UCSD-AML1 (cell line): Measurements from ENCODE around the gene ANAPC1.
"Not testable (repeated sequence)": the region's sequence is repeated elsewhere in the genome, so short reads cannot be mapped to it uniquely, and the experiment has no call there.

Source experiments
- DNase-seq: peaks from one replicate; lab custom pipeline; 2025; ENCODE audit not compliant: unreplicated experiment; lab: John Stamatoyannopoulos, UW

Gene ANAPC1

DNA sequence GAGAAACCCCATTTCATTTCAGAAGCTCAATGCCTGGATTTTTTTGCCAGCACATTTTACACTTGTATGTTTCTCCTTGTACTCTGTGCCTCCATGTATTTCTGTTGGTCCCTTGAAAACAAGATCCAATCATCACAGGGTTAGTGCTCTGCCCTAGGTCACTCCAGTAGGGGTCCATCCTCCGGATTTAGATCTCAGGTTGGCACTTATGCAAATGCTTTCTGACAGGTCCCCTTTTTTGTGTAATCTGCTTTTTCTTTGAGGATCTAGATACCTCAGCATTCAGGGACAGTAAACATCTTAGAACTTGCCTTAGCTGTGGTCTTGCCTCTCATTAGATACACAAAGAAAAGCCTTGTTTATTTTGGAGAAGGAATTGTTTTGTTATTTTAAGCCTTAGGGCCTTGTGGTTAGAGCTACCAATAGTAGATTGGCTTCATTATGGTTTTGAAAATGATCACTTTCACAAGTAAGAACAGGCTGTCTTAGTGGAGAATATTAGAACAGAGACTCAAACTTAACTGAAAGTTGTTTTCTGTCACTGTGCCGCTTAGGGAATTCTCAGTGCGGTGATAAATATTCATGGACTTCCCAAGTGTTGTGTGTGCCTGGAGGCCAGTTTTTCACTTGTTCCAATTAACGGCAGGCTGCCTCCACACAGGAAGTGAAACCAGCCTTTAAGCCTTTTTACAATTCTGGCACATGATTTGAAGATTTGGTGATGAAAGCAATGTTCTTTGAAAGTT is 22.2 kb upstream of the ANAPC1 start:
- DNase-seq, result no peak

DNA sequence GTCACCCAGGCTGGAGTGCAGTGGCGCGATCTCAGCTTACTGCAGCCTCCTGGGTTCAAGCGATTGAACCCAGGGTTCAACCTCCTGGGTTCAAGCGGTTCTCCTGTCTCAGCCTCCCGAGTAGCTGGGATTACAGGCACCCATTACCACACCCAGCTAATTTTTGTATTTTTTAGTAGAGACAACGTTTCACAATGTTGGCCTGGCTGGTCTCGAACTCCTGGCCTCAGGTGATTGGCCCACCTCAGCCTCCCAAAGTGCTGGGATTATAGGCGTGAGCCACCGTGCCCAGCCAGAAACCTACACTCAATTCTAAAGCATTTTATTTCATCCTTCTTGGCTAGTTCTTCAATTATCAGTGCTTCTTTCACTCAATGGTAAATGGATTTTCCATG is 21.5 kb upstream of the ANAPC1 start:
- DNase-seq, result not testable (repeated sequence)

DNA sequence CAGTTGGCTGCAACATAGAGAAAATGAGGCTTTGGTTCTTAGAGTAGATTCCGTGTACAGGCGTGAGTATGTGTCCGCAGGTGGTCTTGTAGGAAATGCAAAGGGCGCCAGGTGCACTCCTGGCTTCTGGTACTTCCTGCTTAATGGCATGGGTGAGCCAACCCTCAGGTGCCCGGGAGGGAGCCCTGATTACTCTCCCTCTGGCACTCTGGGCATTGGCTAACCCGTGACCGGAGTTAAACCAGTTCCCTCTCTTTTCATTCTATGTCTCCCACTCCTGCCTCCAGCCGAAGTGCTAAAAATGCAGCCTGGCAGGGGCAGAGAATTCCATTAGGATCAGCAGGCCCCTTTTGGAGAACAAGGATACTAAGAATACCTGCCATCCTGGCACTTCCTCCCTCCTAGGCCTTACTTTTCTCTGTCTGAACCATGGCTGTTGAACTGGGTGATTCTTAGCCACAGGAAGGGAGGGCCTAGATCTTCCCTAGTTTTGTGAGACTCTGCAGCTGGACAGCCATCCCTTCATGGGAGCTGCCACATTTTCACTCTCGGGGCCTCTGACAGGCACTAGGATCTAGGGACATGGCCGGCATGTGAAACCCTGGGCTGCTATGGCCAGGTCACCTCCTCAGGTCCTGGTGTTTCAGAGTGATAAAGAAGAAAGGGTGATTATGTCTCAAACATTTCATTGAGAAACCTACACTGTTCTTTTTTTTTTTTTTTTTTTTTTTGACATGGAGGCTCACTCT is 20.9 kb upstream of the ANAPC1 start:
- no peak for DNase-seq

DNA sequence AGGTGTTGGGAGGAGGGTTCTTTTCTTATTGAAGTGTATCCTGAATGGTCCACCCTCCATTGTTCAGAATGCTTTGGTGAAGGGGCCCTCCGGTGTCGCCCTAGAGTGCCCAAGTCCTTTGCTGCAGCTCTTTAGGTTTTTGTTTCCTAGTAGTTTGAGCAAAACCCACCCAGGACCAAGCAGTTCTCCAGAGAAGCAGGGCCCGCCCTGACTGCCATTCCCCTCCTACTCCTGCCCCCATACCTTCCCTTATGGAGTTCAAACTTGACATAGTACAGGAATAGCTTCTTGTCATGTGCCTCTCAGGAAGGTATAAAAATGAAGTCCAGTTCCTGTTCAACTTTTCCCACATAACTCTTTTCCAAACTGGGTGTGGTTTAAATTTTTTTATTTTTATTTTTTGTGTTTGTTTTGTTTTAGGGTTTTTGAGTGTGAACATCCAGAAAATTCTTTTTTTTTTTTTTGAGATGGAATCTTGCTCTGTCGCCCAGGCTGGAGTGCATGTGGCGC is 20.0 kb upstream of the ANAPC1 start:
- DNase-seq, result no peak

DNA sequence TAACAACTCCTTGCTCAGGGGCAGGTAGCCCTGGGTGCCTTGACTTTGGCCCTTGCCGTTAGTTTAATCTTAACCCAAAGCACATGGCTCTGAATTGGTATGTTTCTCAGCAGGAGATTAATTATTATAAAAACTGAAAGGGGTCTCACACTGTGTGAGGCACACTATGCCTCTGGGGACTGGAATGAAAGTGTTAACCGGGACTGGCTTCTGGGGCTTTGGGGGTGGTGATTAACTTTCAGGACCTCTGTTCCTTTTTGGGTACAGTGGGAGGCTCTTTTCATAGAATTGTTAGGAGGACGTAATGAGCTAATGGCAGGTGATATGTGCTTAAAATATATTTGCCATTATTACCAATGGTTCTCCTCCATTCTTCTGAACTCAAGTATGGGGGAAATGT is 19.5 kb upstream of the ANAPC1 start:
- DNase-seq, result no peak

DNA sequence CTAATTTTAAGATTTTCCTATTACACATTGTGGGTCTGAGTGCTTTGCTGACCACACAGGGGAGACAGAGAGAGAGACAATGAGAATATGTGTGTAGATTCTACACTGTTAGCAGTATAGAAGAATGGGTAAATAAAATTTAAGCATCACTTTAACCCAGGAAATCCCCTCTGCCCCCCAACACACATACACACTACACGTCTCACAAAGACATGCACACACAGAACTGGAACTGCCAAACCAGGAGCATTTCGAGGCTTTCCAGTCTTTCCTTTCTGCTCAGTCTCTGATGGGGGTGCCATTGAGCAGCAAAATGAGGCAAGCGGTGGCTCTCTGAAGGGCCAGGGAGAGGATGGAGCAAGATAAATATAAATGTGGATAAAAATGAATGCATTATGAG is 16.9 kb upstream of the ANAPC1 start:
- DNase-seq, result peak; percentile 34

DNA sequence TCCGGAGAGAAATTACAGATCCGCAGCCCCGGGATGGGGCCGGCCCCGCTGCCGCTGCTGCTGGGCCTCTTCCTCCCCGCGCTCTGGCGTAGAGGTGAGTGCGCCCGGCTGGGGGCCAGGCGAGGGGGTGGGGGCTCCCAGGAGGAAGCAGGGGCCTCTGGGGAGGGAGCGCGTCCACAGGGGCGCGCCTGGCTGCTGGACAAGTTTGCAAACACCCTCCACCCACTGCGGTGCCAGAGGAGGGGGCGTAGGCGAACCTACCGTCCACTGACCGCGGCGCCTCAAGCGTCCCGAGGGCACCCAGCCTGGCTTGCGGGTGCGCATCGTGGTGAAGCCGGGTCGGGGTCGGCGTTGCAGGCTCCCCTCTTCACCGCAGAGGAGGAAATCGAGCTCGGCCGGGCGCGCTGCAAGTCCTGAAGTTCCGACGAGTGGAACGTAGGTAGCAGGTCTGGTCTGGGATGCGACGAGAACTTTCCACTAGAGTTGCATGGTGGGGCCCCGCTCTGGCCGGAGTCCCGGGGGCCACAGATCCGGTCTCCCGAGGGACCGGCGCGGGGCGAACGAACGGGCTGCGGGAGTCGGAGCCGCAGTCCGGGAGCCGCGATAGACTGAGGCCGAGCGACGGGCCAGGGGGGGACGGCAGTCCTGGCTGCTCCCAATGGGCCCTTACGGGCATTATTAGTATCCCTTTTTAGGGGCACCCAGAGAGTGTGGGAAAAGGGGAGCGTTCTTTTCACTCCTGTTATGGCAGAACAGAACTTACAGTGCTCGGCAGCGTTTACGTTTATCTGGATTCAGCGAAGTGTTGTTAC is 14.9 kb upstream of the ANAPC1 start:
- no peak for DNase-seq

DNA sequence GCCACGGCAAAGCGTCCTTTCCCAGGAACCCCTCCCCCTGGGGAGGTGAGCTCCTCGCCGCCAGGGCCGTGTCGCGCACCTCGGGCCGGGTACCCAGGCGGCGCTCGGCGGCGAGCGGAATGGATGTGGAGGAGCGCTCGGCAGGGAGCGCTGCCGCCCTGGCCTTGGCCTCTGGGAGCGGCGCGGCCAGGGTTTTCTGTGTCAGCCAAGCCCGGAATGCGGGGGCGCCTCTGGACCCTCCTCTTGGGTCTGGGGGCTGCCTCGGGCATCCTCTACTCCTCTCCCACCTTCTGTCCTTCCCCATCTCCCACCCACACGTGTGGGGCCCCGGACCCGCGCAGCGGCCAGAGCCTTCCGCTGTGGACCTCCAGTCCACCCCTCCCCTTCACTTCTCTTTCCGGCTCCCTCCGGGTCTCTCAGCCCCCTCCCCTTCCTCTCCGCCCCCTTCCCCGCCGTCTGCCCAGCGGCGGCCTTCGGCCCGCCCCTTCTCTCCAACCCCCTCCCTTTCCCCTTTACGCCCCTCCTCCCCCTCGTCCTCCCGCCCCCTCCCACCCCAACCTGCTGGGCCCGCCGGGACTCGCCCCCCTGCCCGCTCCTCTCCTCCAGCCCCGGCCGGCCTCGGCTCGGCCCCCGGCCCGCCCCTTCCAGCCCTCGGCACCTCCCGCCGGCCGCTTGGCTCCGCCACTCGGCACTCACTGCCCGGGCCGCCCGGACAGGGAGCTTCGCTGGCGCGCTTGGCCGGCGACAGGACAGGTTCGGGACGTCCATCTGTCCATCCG is 14.1 kb upstream of the ANAPC1 start, which contains the start of gene MERTK:
Gene MERTK, plus strand, starts transcription at position 684 of the 779 bp plus-strand sequence. CDS start 129 bp downstream, outside the sequence.
- DNase-seq, result peak; percentile 91

DNA sequence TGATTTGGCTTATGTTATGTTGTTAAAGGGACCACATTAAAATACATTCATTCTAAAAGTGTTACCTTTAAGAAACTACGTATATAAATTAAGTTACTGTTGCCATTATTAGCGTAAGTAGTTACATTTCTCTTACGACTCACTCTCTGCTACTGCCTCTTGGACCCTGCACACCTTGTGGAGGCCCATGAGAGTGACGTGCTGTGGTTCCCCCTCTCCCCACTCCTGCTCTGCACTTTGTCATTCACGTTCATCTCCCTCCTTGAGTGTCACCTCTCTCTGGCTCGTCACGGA is 13.6 kb upstream of the ANAPC1 start:
- no peak for DNase-seq

DNA sequence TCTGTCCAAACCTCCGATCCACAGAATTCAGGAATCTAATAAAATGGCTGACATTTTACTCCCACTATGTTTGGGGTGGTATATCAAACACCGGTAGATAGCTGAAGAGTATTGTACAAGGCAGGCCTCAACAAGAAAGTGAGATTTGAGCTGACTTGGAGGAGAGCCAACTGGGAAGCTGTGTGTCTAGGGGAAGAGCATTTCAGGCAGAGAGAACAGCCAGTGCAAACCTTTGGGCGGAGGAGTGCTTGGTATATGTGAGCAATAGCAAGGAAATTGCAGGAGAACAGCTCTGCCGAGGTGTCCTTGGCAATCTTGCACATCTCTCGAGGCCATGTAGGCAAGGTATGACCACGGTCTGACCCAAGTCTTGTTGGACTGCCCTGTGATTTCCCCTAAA is 12.6 kb upstream of the ANAPC1 start:
- no peak for DNase-seq

DNA sequence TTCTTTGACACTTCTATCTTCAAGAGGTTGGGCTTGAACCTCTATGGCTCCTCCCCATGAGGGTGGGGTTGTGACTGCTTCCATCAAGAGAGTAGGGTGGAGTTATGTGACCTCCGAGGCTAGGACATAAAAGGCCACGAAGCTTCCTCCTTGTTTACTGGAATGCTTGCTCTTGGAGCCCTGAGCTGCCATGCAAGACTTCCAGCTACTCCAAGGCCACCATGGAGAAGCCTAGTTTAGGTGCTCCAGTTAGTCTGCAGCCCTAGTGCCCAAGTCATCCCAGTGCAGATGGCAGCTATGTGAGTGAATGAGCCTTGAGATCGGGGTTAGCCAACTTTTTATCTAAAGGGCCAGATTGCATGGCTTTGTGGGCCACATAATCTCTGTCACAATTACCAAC is 12.0 kb upstream of the ANAPC1 start:
- DNase-seq, result no peak

DNA sequence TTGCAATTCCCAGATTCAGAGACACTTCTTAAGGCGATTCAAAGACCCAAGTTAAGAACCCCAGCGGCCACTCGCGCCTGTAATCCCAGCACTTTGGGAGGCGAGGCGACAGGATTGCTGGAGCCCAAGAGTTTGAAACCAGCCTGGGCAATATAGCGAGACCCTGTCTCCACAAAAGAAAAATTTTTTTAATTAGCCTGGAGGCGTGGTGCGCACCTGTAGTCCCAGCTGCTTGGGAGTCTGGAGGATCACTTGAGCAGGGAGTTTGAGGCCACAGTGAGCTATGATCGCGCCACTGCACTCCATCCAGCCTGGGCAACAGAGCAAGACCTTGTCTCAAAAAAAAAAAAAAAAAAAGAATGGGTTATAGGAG is 585 bp upstream of the ANAPC1 start:
- DNase-seq, result peak; percentile 64

DNA sequence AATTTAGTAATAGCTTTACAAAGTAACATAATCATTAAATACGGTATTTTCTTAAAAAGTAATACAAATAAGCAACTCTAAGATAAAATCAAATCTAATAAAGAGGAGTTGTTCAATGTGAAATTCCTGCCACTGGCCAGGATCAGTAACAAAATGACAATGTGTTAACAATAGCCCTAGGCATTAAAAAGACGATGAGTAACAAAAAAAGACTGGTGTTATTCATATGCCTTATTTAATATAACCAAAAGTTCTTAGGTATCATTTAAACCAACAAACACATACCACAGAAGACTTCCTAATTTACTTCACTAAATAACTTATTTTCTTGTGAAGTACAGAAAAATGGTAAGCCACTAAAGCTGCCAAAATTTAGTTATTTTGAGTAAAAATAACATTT is 11.2 kb downstream of the ANAPC1 start:
- not testable (repeated sequence) for DNase-seq

DNA sequence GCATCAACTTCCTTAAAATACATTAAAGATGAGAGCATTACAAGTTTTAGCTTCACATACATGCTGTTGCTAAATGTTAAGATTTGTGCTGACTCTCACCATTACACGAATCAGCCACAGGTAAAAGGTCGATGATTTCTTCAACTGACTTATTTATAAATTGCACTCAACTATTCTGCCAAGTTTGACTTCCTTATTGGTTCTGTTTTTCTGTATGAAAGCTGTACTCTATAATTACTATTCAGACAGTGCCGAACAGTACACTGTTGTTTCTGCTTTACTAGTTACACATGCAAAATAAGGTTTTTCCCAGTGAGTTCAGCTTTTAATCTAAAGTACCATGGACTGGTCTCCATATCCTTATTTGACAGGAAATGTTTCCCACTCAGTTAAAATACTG is 18.9 kb downstream of the ANAPC1 start:
- not testable (repeated sequence) for DNase-seq

DNA sequence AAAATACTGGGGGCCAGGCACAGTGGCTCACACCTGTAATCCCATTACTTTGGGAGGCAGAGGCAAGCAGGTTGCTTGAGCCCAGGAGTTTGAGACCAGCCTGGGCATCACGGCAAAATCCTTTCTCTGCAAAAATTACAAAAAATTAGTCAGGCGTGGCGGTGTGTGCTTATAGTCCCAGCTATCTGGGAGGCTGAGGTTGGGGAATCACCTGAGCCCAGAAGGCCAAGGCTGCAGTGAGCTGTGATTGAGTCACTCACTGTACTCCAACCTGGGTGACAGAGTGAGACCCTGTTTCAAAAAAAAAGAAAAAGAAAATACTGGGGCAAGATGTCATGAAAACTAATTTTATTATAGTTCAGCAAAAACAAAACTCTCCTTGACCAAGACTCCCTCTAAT is 24.0 kb downstream of the ANAPC1 start:
- DNase-seq, result not testable (repeated sequence)

DNA sequence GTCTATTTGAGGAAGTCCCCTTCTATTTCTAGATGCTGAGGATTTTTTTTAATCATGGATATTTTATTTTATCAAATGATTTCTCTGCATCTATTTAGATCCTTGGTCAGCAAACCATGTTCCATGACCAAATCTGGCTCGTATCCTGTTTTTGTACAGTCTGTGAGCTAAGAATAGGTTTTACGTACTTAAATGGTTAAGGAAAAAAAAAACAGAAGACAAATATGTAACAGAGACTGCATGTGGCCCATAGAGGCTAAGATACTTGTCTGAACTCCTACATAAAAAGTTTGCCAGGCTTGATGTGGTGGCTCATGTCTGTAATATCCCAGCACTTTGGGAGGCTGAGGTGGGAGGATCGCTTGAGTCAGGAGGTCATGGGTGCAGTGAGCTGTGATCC is 31.4 kb downstream of the ANAPC1 start:
- not testable (repeated sequence) for DNase-seq

DNA sequence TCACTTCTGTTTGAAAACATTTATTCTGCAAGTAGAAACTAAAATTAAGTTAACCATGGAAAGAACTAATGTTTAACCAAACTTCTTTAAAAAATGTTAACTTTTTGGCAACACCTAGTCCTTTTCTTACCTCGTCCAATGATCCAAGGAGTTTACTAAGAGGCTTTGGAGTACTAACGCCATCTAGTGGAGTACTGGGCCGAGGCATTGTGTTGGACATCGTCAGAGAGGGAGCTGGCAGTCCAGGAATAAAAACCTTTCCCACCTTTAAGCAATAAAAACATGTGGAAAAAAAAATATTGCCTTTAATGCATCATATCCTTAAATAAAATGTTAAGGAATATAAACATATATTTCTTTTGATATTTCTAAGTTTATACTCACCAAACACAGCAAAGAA is 33.3 kb downstream of the ANAPC1 start:
- DNase-seq, result peak; percentile 11

DNA sequence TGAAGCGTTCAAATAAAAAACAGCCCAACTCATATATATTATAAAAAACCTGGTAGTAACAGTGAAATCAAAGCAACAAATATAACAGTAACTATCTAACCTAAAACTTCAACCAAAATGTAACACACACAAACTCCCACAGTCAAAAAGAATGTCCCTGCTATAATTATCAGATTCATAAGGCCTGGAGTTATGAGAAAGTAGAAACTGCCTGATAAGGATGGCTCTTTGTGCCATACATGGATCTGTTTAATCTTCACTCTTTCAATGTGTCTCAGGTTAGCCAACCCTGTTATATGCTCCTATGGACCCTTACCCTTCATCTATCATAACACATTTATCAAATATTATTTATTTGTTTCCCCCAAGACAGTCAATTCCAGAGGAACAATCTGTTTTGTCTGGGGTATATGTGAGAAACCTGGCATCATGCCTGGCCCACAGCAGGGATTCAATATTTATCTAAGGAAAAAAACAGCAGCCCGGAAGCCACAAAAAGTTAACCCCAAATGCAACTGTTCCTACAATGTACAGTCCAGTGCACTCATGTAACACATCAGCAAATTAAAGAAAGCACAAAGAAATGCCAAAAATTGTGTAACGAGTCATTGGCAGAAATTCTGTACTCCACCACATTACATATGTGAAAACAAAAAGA is 44.2 kb downstream of the ANAPC1 start:
- not testable (repeated sequence) for DNase-seq

DNA sequence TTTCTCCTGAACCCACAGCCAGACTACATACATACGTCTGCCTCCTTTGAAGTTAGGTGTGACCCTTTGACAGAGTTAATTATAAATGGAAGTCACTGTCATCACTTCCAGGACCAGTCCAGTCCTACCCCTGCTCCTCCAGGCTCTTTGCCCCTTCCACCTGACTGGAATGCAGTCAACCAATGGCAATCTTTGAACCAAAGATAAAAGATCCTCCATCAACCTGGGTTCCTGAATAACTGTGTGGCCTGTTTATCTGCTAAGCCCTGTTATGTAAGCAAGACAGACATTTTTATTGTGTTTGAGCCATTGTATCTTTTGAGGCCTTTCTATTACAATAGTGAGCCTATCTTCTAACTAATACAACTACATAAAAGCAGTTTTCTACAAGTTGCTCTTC is 45.0 kb downstream of the ANAPC1 start:
- not testable (repeated sequence) for DNase-seq

DNA sequence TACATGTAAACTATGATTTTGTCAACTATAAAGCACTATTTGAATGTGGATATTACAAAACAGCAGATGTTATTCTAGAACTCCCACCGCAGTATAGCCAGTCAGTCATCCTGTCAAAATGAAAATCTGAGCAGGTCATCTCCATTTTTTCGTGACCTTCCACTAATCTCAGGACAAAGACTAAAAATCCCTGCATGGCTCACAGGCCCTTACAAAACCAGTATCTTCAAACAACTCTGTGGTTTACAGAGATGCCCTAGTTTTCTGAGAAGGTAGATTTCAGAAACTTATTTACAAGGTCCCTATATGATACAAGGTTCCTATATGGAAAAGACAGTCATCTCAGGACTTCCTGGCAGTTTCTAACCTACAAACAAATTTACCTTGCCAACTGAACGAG is 49.8 kb downstream of the ANAPC1 start:
- DNase-seq, result not testable (repeated sequence)
